HG03064 (cell line): ENCODE measurements around the gene PFKFB4.
"Not testable (repeated sequence)": the region's sequence is repeated elsewhere in the genome, so short reads cannot be mapped to it uniquely, and the experiment has no call there.

Source experiments
- ATAC-seq: cut with Tn5 transposase; IDR thresholded peaks from one replicate; pipeline ENCODE4 v1.9.1; 2021; ENCODE audit warnings: low read depth; ENCODE audit not compliant: unreplicated experiment

PFKFB4 gene

GRCh38 chr3:48502728-48503168, 53.9 kb downstream of the PFKFB4 start:
- no peak for ATAC-seq

GRCh38 chr3:48502121-48502520, 54.5 kb downstream of the PFKFB4 start:
- ATAC-seq: no peak

GRCh38 chr3:48501196-48501595, 55.4 kb downstream of the PFKFB4 start:
- no peak for ATAC-seq

GRCh38 chr3:48500656-48501055, 55.9 kb downstream of the PFKFB4 start:
- ATAC-seq: no peak

GRCh38 chr3:48493203-48493501, 63.5 kb downstream of the PFKFB4 start:
- ATAC-seq: no peak

DNA sequence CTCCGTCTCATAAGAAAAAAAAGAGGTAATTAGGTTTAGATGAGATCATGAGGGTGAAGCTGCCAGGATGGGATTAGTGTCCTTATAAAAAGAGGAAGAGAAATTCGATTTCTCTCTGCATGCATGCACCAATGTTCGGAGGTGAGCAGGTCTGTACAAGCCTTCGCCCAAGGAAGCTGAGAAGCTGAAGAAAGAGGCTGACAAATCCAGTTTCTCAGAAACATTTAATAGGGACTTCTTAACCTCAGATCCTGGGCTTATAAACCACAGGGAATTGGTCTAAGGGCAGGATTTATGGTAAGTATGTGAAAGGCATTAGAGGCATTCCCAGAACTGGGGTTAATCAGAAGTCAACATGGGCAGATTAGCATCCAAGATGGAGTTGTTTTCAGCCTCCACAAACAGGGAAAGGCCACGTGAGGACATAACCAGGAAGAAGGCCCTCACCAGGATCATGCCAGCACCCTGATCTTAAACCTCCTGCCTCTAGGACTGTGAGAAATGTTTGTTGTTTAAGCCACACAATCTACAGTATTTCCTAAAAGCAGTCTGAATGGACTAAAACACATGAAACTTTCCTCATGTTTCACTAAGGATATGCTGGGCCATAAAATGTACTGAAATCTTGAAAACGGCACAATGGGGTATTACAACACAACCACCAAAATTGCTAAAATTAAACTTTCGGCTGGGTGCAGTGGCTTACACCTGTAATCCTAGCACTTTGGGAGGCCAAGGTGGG, 64.0 kb downstream of the PFKFB4 start:
- ATAC-seq: no peak

DNA sequence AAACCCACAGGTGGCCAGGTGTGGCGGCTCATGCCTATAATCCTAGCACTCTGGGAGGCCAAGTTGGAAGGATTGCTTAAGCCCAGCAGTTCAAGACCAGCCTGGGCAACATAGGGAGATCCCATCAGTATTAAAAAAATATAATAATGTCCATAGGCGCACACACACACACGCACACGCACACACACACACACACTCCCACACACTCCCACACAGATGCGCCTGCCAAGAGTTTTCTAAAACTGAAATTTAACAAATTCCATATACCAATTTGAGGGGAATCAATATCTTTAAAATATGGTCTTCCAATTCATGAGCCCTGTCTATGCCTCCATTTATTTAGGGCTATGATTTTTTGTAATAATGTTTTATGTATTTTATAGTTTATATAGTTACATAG, 69.7 kb downstream of the PFKFB4 start:
- ATAC-seq: no peak

DNA sequence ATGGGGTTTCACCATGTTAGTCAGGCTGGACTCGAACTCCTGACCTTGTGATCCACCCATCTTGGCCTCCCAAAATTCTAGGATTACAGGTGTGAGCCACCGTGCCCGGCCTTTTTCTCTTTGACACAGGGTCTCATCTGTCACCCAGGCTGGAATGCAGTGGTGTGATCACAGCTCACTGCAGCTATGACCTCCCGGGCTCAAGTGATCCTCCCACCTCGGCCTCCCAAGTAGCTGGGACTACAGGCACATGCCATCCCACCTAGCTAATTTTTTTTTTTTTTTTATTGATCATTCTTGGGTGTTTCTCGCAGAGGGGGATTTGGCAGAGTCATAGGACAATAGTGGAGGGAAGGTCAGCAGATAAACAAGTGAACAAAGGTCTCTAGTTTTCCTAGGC, 73.8 kb downstream of the PFKFB4 start:
- ATAC-seq: not testable (repeated sequence)

GRCh38 chr3:48480891-48481290, 75.7 kb downstream of the PFKFB4 start:
- ATAC-seq: not testable (repeated sequence)

- ATAC-seq: no peak
Observed at GRCh38 chr3:48478626-48479555, 77.7 kb downstream of the PFKFB4 start.

DNA sequence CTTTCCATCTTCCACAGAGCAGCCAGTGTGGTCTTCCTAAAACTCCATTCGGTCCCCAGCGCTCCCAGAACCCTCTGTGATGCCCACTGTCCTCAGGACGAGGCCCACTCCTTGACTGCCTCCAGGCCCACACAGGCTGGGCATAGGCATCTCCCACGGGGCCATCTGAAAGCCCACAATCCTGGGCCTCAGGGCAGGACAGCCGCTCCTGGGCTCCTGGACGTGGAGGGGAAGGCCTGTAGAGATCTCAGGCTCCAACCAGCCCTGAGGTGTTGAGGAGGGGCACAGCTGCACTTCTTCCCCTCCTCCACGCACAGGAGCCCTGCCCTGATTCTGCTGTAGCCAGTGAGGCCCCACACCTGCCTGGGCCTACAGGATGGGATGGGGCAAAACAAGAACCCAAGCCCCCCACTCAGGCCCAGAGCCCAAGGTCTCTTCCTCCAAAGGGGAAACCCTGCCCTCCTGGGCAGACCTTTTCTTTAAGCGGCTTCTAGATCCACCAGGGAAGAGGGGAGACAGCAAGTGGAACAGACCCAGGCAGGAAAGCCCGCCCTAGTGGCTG, 78.6 kb downstream of the PFKFB4 start:
- ATAC-seq: no peak

DNA sequence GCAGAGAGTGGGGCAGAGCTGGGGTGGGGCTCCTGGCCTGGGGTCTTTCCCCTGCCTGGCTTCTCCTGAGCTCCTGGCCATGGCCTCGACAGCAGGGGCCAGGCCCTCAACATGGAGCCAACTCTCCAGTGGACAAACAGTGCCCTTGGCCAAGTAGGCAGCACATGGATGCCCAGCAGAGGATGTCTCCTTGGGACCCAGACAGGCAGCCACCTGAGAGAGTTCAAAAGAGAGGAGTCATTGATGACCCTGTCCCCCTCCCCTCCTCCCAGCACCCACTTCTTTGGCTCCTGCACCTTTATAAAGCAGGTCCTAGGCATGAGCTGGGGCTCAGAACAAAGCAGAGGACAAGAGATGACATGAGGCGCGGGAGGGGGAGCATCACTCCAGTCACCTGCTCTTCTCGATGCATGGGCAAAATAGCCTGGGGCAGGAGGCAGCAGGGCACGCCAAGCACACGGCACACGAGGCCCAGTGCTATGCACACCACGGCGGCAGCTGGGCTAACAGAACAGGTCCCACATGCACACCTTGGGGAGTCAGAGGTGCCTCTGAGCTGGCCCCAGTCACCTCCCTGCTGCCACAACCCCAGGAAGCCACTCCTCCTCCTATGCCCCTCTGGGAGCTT, 80.1 kb downstream of the PFKFB4 start:
- ATAC-seq: no peak

GRCh38 chr3:48475188-48475587, 81.4 kb downstream of the PFKFB4 start:
- ATAC-seq: no peak

- ATAC-seq: no peak
Observed at GRCh38 chr3:48474619-48475018, 82.0 kb downstream of the PFKFB4 start.

DNA sequence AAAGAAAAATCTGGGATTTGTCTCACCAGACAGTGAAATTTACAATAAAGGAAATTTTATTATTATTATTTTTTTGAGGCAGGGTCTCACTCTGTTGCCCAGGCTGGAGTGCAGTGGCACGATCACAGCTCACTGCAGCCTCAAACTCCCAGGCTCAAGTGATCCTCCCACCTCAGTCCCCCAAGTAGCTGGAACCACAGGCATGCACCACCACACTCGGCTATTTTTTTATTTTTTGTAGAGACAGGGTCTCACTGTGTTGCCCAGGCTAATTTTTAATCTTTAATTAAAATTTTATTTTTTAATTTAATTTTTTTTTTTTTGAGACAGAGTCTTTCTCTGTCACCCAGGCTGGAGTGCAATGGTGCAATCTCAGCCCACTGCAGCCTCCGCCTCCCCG, 82.6 kb downstream of the PFKFB4 start:
- not testable (repeated sequence) for ATAC-seq

GRCh38 chr3:48473617-48473952, 83.0 kb downstream of the PFKFB4 start:
- ATAC-seq: no peak

DNA sequence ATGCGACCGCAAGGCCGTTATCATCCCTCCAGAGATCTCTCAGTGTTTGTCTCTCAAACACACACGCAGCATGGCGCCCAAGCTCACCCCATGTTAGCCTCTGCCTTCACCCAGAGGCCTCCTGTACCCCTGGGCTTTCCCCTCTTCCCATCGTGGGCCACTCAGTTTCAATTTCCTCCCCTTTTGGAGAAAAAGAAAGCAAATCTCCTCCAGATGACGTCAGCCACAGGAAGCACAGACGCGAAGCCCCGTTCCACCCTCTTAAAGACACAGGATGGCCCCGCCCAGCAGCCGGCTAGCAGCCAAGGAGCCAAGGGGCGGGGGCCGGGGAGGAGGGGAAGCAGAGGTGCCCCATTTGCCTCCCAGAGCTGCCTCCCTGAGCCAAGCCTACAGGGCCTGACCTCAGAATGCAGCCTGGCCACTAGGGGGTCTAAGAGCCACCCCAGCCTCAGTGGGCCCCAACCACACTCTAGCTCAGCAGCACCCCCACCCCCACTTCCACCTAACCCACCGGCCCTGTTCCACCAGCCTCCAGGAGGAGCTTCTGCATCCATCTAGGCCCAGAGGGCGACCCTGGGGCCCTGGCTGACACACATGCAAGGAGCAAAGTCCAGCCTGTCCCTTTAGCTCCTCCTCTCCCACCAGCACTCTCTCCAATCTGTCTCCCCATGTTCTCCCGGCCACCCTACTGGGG, 83.5 kb downstream of the PFKFB4 start:
- peak; percentile 68 for ATAC-seq

DNA sequence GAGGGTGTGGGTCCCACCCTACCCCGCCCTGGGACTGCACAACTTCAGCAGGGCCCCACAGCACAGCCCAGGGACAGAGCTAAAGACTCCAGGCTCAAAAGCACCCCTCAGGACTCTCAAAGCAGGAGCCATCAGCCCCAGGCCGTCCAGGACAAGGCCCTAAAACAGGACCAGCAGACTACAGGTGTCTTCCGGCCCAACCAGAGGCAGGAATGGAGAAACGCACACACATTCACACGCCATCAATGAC, 84.0 kb downstream of the PFKFB4 start:
- ATAC-seq: no peak

GRCh38 chr3:48470286-48470685, 86.3 kb downstream of the PFKFB4 start:
- no peak for ATAC-seq

DNA sequence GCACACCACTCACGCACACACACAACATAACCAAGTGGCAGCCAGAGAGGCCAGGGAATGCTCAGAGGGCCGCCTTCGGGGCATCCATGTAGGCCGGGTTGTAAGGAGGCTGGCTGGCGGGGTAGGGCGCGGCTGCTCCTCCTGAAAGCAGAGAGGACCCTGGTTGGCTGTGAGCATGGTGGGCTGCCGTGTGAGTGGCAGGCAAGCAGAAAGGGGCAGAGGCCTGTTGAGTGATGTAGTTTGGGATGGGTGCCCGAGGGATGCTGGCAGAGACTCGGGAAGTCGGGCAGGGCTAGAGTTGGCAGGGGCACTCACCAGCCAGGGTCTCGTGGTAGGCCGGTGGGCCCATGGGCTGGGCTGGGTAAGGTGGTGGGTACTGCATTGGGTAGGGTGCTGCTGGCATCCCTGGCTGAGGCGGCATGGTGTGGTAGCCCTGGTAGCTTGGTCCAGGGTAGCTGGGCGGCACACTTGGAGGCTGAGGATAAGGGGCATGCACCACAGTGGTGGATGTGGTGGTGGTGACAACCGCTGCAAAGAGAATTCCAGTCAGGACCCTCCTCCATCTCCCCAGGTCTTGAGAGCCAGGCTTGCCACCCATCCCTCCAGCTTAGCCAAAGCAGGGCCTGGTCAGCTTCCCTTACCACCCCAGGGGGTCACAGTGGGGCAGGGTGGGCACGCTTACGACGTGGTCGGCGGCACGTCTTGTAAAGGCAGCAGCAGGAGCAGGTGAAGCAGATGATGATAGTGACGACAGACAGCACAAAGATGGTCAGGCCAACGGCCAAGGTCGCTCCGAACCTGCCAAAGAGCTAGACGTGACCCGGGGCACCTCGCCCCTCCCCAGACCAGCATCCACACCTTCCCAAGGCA, 87.3 kb downstream of the PFKFB4 start:
- ATAC-seq: no peak
